ENCODE data around the gene SMAD9.

The SMAD9 gene

GRCh38 chr13:36862002-36862685 lies 57.9 kb downstream of the SMAD9 start:
- DNase-seq, result no peak

- no peak for DNase-seq
Measured at GRCh38 chr13:36859259-36859658, 60.8 kb downstream of the SMAD9 start.

- no peak for DNase-seq
Measured at GRCh38 chr13:36858290-36858689, 61.7 kb downstream of the SMAD9 start.

GRCh38 chr13:36857253-36857652 lies 62.8 kb downstream of the SMAD9 start:
- no peak for DNase-seq

- DNase-seq, result no peak
Measured at GRCh38 chr13:36850790-36851438, 69.1 kb downstream of the SMAD9 start.

GRCh38 chr13:36848199-36848982 lies 71.6 kb downstream of the SMAD9 start:
- DNase-seq, result no peak

- DNase-seq, result no peak
Measured at GRCh38 chr13:36847606-36848005, 72.4 kb downstream of the SMAD9 start.

- no peak for DNase-seq
Measured at GRCh38 chr13:36841391-36841790, 78.6 kb downstream of the SMAD9 start.

- no peak for DNase-seq
Measured at GRCh38 chr13:36840718-36841250, 79.3 kb downstream of the SMAD9 start.

- DNase-seq, result no peak
Measured at GRCh38 chr13:36839981-36840380, 80.1 kb downstream of the SMAD9 start.

- DNase-seq, result no peak
Measured at GRCh38 chr13:36839281-36839680, 80.8 kb downstream of the SMAD9 start.

- no peak for DNase-seq
Measured at GRCh38 chr13:36837354-36838092, 82.5 kb downstream of the SMAD9 start.

GRCh38 chr13:36834299-36834698 lies 85.7 kb downstream of the SMAD9 start:
- no peak for DNase-seq

GRCh38 chr13:36831291-36831690 lies 88.7 kb downstream of the SMAD9 start:
- no peak for DNase-seq

GRCh38 chr13:36829753-36830152 lies 90.3 kb downstream of the SMAD9 start:
- no peak for DNase-seq

GRCh38 chr13:36822785-36823184 lies 97.3 kb downstream of the SMAD9 start:
- no peak for DNase-seq

GRCh38 chr13:36820222-36820621 lies 99.8 kb downstream of the SMAD9 start:
- no peak for DNase-seq

- DNase-seq, result no peak
Measured at GRCh38 chr13:36819739-36820090, 100.3 kb downstream of the SMAD9 start.

- peak; percentile 93 for DNase-seq
Measured at GRCh38 chr13:36818804-36819738, 101.0 kb downstream of the SMAD9 start, which contains the start of gene RFXAP. TSS of gene RFXAP (plus strand) at chr13:36819222. CDS start at chr13:36819358, 136 bp downstream.

GRCh38 chr13:36817996-36818803 lies 101.8 kb downstream of the SMAD9 start:
- DNase-seq, result no peak

GRCh38 chr13:36815062-36815461 lies 105.0 kb downstream of the SMAD9 start:
- no peak for DNase-seq
